ENCODE data around the gene KRTAP10-5. TPM values are rescaled to one million over a fixed set of nuclear protein-coding genes. Genes with fewer than 3 reads are reported as not detected.

Gene KRTAP10-5
- total and polyA plus RNA-seq, 9 of the 15 experiments (the other 6 are each of a cell fraction or from before 2014, with no cell fraction given): not detected

- TF ChIP-seq ID3 (CRISPR knock-in tag; IDR thresholded peaks at IDR 0.05) (no peak), ID3 (tag; IDR thresholded peaks at IDR 0.05) (no peak), ZNF311 (CRISPR knock-in tag; IDR thresholded peaks at IDR 0.05) (no peak), SMARCA5 (IDR thresholded peaks at IDR 0.05) (no peak), ARID3A (IDR thresholded peaks at IDR 0.05; ENCODE audit: borderline replicate concordance, low read depth, low read length) (no peak), ZNF507 (tag; conservative IDR thresholded peaks at IDR 0.05) (no peak), MNT (conservative IDR thresholded peaks at IDR 0.05) (peak in 1 of 2 experiments; percentile 57; a peak in 2 of 4 replicates), SMARCE1 (IDR thresholded peaks at IDR 0.05) (no peak), GATA2 (CRISPR knock-in tag; IDR thresholded peaks at IDR 0.05) (peak; percentile 46), NFIX (CRISPR knock-in tag; IDR thresholded peaks at IDR 0.05; ENCODE audit: low read depth) (no peak), IRF2 (CRISPR knock-in tag; IDR thresholded peaks at IDR 0.05) (no peak), CCNT2 (IDR thresholded peaks at IDR 0.05; ENCODE audit: borderline replicate concordance, extremely low read depth, insufficient read length, low read depth, low read length) (no peak), TAL1 (IDR thresholded peaks at IDR 0.05) (no peak), NONO (IDR thresholded peaks at IDR 0.05; ENCODE audit: low read depth in 2 of 2, low read length in 1 of 2) (no peak), ZNF584 (CRISPR knock-in tag; IDR thresholded peaks at IDR 0.05; ENCODE audit: low read depth) (peak; percentile 87), DDX20 (tag; IDR thresholded peaks at IDR 0.05; ENCODE audit: low read depth) (no peak), PYGO2 (tag; IDR thresholded peaks at IDR 0.05) (no peak), CBX2 (IDR thresholded peaks at IDR 0.05; ENCODE audit: insufficient read depth, low read length, poor library complexity, severe bottlenecking) (no peak), BRCA1 (IDR thresholded peaks at IDR 0.05) (no peak), BRCA1 (CRISPR knock-in tag; IDR thresholded peaks at IDR 0.05) (no peak), ZNF696 (CRISPR knock-in tag; conservative IDR thresholded peaks at IDR 0.05) (no peak), XRCC4 (IDR thresholded peaks at IDR 0.05; ENCODE audit: extremely low read depth, insufficient read depth, insufficient read length) (no peak), POLR2H (tag; IDR thresholded peaks at IDR 0.05; ENCODE audit: low read depth) (no peak), NFATC3 (IDR thresholded peaks at IDR 0.05) (no peak), NR3C1 (CRISPR knock-in tag; IDR thresholded peaks at IDR 0.05) (no peak), ZNF589 (CRISPR knock-in tag; IDR thresholded peaks at IDR 0.05; ENCODE audit: low read depth) (peak; percentile 69; the same call in 1 of the 2 replicates), MAFG (tag; conservative IDR thresholded peaks at IDR 0.05) (peak; percentile 59), GATAD2A (IDR thresholded peaks at IDR 0.05) (no peak), CHCHD3 (CRISPR knock-in tag; IDR thresholded peaks at IDR 0.05) (no peak), ZC3H4 (CRISPR knock-in tag; IDR thresholded peaks at IDR 0.05; ENCODE audit: borderline replicate concordance) (no peak)
Measured at GRCh38 chr21:44582055-44582454, 1.7 kb upstream of the KRTAP10-5 start (continued).
